ENCODE measurements around the gene KIAA1549. TPM values are rescaled to one million over a fixed set of nuclear protein-coding genes. Genes with fewer than 3 reads are reported as not detected.

KIAA1549 gene
- total and polyA plus RNA-seq, 3 donors from 2014 or later, result 4.4 to 8.0 (median 7.4) TPM

GRCh38 chr7:138868711-138869110 lies 112.5 kb downstream of the KIAA1549 start:
- Histone ChIP-seq H3K9me3 (no peaks in the 10 kb centered on the region), H3K27ac (no peak overlapping the region), H3K27me3 (no peaks in the 10 kb centered on the region), H3K36me3 (ENCODE audit: low read depth, missing control alignments) (no peaks in the 10 kb centered on the region), H3K4me3 (no peak overlapping the region), H3K4me1 (no peaks in the 10 kb centered on the region)
- WGBS, 2 donors, result 95 to 97% methylated on average over 13 to 14 of the region's 14 CpGs
- intact Hi-C loops (cut with DNase I; ENCODE audit: low total_unique reads), result no loop called here
- DNase-seq, result no peak
- TF ChIP-seq CTCF (IDR thresholded peaks at IDR 0.05), result no peak
- TF ChIP-seq POLR2A (IDR thresholded peaks at IDR 0.05), result no peak

GRCh38 chr7:138867744-138868143 lies 113.4 kb downstream of the KIAA1549 start:
- DNase-seq, result no peak
- Histone ChIP-seq H3K27me3 (no peaks in the 10 kb centered on the region), H3K36me3 (ENCODE audit: low read depth, missing control alignments) (no peaks in the 10 kb centered on the region)

GRCh38 chr7:138866353-138866752 lies 114.8 kb downstream of the KIAA1549 start:
- H3K27ac ChIP-seq, result no peak overlapping the region
- H3K36me3 ChIP-seq (ENCODE audit: low read depth, missing control alignments), result no peaks in the 10 kb centered on the region
- no peak overlapping the region for H3K4me3 ChIP-seq
- TF ChIP-seq CTCF (IDR thresholded peaks at IDR 0.05) (no peak), POLR2A (IDR thresholded peaks at IDR 0.05) (no peak)
- 90 to 98% methylated on average over 9 of the region's 9 CpGs for WGBS, 2 donors
- H3K4me1 ChIP-seq, result no peaks in the 10 kb centered on the region
- H3K9me3 ChIP-seq, result no peaks in the 10 kb centered on the region
- no peak for DNase-seq
- intact Hi-C loops (cut with DNase I; ENCODE audit: low total_unique reads), result no loop called here
- H3K27me3 ChIP-seq, result no peaks in the 10 kb centered on the region

More at GRCh38 chr7:138867744-138868143, 113.4 kb downstream of the KIAA1549 start:
- TF ChIP-seq CTCF (IDR thresholded peaks at IDR 0.05), result no peak
- TF ChIP-seq POLR2A (IDR thresholded peaks at IDR 0.05), result no peak
- Histone ChIP-seq H3K27ac (no peak overlapping the region), H3K4me3 (no peak overlapping the region), H3K9me3 (no peaks in the 10 kb centered on the region), H3K4me1 (no peaks in the 10 kb centered on the region)
- intact Hi-C loops (cut with DNase I; ENCODE audit: low total_unique reads), result no loop called here
- 96 to 99% methylated on average over 15 to 18 of the region's 19 CpGs for WGBS, 2 donors

- no peaks in the 10 kb centered on the region for H3K9me3 ChIP-seq
- no peaks in the 10 kb centered on the region for H3K27me3 ChIP-seq
- no peaks in the 10 kb centered on the region for H3K4me1 ChIP-seq
- WGBS, 2 donors, result 79 to 80% methylated on average over 4 of the region's 4 CpGs
- DNase-seq, result no peak
- no peak overlapping the region for H3K27ac ChIP-seq
- intact Hi-C loops (cut with DNase I; ENCODE audit: low total_unique reads), result no loop called here
- H3K36me3 ChIP-seq (ENCODE audit: low read depth, missing control alignments), result no peaks in the 10 kb centered on the region
- H3K4me3 ChIP-seq, result no peak overlapping the region
- TF ChIP-seq CTCF (IDR thresholded peaks at IDR 0.05), result no peak
- no peak for TF ChIP-seq POLR2A (IDR thresholded peaks at IDR 0.05)
These were observed 115.3 kb downstream of the KIAA1549 start for GRCh38 chr7:138865843-138866242.

GRCh38 chr7:138864667-138865066 lies 116.5 kb downstream of the KIAA1549 start:
- H3K9me3 ChIP-seq, result no peaks in the 10 kb centered on the region
- 93 to 98% methylated on average over 3 of the region's 3 CpGs for WGBS, 2 donors
- TF ChIP-seq POLR2A (IDR thresholded peaks at IDR 0.05), result no peak
- DNase-seq, result no peak
- H3K4me3 ChIP-seq, result no peak overlapping the region
- H3K36me3 ChIP-seq (ENCODE audit: low read depth, missing control alignments), result no peaks in the 10 kb centered on the region
- intact Hi-C loops (cut with DNase I; ENCODE audit: low total_unique reads), result no loop called here
- no peaks in the 10 kb centered on the region for H3K27me3 ChIP-seq
- no peaks in the 10 kb centered on the region for H3K4me1 ChIP-seq
- H3K27ac ChIP-seq, result no peak overlapping the region

Data from testis (tissue), 3 donors.